HepG2 (cell line): Measurements from ENCODE around the gene ZNF341.

ENCODE experiments used
- DPF2 ChIP-seq: sonication (generic); formaldehyde crosslinking; IDR thresholded peaks from 2 replicates; pipeline ENCODE4 v1.4.0; 2020; ENCODE audit warnings: mild to moderate bottlenecking, low read depth, missing genetic modification reagents, borderline replicate concordance
- ETV6 ChIP-seq: sonication (generic); formaldehyde crosslinking; conservative IDR thresholded peaks from 2 replicates; pipeline ENCODE4 v1.4.0; 2020; ENCODE audit warnings: missing genetic modification reagents
- NFRKB ChIP-seq: fragments of 450-650 bp; IDR thresholded peaks from 2 replicates; pipeline ENCODE4 v1.6.1; 2017
- RNF2 ChIP-seq: fragments of 450-650 bp; conservative IDR thresholded peaks from 2 replicates; pipeline ENCODE4 v1.6.1; 2016; ENCODE audit warnings: low read depth
- TAF1 ChIP-seq: sonication (generic); formaldehyde crosslinking; IDR thresholded peaks from 2 replicates; pipeline ENCODE4 v1.4.0; 2020; ENCODE audit warnings: missing genetic modification reagents
- TARDBP ChIP-seq: sonication (generic); formaldehyde crosslinking; IDR thresholded peaks from 2 replicates; pipeline ENCODE4 v1.8.0; 2022; ENCODE audit warnings: mild to moderate bottlenecking, missing genetic modification reagents
- TF ChIP-seq, protein P1 (sequence below): sonication (generic); formaldehyde crosslinking; IDR thresholded peaks from 2 replicates; pipeline ENCODE4 v1.5.0; 2020; ENCODE audit warnings: missing genetic modification reagents
- TF ChIP-seq, protein P2 (sequence below), 2 experiments: fragments of 450-650 bp in 1 of 2; sonication (generic) in 1 of 2; formaldehyde crosslinking in 1 of 2; IDR thresholded peaks; 2 replicates each; pipeline versions ENCODE4 v1.6.1 to v1.8.0; 2016 to 2022; ENCODE audit warnings: antibody characterized with exemption in 1 of 2, mild to moderate bottlenecking in 1 of 2, missing genetic modification reagents in 1 of 2
- TF ChIP-seq, protein P3 (sequence below): fragments of 450-650 bp; IDR thresholded peaks from 2 replicates; pipeline ENCODE4 v1.6.1; 2016
- TF ChIP-seq, protein P4 (sequence below): sonication (generic); formaldehyde crosslinking; IDR thresholded peaks from 2 replicates; pipeline ENCODE4 v1.5.0; 2020; ENCODE audit warnings: mild to moderate bottlenecking, missing genetic modification reagents, moderate library complexity
- TF ChIP-seq, protein P5 (sequence below): sonication (generic); formaldehyde crosslinking; IDR thresholded peaks from 2 replicates; pipeline ENCODE4 v1.4.0; 2020; ENCODE audit warnings: mild to moderate bottlenecking, missing genetic modification reagents
- TF ChIP-seq, protein P6 (sequence below): sonication (generic); formaldehyde crosslinking; IDR thresholded peaks from 2 replicates; pipeline ENCODE4 v1.4.0; 2020; ENCODE audit warnings: mild to moderate bottlenecking, missing genetic modification reagents

DNA sequence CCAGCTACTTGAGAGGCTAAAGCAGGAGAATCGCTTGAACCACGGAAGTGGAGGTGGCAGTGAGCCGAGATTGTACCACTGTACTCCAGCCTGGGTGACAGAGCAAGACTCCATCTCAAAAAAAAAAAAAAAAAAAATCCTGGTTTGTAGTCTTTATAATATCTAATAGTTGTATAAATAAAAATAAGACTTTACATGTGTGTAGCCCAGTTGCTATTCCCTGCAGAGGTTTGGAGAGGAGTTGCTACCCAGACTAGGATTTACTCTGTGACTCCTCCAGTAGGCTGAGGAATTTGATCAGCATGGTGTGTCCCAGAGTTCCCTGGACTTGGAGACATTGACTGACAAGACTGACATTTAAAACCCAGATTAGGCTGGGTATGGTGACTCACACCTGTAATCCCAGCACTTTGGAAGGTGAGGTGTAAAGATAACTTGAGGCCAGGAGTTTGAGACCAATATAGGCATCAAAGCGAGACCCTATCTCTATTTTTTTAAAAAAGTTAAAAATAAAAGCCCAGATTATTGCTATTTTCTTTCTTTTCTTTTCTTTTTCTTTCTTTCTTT, 89.6 kb downstream of the ZNF341 start:
- TF ChIP-seq TARDBP (CRISPR knock-in tag) (no peak), RNF2 (no peak), ETV6 (CRISPR knock-in tag) (no peak), TAF1 (CRISPR knock-in tag) (no peak), DPF2 (no peak), NFRKB (no peak)
- TF ChIP-seq, protein P1, sequence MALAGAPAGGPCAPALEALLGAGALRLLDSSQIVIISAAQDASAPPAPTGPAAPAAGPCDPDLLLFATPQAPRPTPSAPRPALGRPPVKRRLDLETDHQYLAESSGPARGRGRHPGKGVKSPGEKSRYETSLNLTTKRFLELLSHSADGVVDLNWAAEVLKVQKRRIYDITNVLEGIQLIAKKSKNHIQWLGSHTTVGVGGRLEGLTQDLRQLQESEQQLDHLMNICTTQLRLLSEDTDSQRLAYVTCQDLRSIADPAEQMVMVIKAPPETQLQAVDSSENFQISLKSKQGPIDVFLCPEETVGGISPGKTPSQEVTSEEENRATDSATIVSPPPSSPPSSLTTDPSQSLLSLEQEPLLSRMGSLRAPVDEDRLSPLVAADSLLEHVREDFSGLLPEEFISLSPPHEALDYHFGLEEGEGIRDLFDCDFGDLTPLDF, result no peak
- TF ChIP-seq, protein P2, sequence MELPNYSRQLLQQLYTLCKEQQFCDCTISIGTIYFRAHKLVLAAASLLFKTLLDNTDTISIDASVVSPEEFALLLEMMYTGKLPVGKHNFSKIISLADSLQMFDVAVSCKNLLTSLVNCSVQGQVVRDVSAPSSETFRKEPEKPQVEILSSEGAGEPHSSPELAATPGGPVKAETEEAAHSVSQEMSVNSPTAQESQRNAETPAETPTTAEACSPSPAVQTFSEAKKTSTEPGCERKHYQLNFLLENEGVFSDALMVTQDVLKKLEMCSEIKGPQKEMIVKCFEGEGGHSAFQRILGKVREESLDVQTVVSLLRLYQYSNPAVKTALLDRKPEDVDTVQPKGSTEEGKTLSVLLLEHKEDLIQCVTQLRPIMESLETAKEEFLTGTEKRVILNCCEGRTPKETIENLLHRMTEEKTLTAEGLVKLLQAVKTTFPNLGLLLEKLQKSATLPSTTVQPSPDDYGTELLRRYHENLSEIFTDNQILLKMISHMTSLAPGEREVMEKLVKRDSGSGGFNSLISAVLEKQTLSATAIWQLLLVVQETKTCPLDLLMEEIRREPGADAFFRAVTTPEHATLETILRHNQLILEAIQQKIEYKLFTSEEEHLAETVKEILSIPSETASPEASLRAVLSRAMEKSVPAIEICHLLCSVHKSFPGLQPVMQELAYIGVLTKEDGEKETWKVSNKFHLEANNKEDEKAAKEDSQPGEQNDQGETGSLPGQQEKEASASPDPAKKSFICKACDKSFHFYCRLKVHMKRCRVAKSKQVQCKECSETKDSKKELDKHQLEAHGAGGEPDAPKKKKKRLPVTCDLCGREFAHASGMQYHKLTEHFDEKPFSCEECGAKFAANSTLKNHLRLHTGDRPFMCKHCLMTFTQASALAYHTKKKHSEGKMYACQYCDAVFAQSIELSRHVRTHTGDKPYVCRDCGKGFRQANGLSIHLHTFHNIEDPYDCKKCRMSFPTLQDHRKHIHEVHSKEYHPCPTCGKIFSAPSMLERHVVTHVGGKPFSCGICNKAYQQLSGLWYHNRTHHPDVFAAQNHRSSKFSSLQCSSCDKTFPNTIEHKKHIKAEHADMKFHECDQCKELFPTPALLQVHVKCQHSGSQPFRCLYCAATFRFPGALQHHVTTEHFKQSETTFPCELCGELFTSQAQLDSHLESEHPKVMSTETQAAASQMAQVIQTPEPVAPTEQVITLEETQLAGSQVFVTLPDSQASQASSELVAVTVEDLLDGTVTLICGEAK (IDR thresholded peaks at IDR 0.05), result no peak
- TF ChIP-seq, protein P2 (CRISPR knock-in tag; IDR thresholded peaks at IDR 0.05), result no peak
- TF ChIP-seq, protein P3, sequence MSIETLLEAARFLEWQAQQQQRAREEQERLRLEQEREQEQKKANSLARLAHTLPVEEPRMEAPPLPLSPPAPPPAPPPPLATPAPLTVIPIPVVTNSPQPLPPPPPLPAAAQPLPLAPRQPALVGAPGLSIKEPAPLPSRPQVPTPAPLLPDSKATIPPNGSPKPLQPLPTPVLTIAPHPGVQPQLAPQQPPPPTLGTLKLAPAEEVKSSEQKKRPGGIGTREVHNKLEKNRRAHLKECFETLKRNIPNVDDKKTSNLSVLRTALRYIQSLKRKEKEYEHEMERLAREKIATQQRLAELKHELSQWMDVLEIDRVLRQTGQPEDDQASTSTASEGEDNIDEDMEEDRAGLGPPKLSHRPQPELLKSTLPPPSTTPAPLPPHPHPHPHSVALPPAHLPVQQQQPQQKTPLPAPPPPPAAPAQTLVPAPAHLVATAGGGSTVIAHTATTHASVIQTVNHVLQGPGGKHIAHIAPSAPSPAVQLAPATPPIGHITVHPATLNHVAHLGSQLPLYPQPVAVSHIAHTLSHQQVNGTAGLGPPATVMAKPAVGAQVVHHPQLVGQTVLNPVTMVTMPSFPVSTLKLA, result no peak
- TF ChIP-seq, protein P4, sequence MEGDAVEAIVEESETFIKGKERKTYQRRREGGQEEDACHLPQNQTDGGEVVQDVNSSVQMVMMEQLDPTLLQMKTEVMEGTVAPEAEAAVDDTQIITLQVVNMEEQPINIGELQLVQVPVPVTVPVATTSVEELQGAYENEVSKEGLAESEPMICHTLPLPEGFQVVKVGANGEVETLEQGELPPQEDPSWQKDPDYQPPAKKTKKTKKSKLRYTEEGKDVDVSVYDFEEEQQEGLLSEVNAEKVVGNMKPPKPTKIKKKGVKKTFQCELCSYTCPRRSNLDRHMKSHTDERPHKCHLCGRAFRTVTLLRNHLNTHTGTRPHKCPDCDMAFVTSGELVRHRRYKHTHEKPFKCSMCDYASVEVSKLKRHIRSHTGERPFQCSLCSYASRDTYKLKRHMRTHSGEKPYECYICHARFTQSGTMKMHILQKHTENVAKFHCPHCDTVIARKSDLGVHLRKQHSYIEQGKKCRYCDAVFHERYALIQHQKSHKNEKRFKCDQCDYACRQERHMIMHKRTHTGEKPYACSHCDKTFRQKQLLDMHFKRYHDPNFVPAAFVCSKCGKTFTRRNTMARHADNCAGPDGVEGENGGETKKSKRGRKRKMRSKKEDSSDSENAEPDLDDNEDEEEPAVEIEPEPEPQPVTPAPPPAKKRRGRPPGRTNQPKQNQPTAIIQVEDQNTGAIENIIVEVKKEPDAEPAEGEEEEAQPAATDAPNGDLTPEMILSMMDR (CRISPR knock-in tag), result no peak
- TF ChIP-seq, protein P5, sequence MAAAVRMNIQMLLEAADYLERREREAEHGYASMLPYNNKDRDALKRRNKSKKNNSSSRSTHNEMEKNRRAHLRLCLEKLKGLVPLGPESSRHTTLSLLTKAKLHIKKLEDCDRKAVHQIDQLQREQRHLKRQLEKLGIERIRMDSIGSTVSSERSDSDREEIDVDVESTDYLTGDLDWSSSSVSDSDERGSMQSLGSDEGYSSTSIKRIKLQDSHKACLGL, result no peak
- TF ChIP-seq, protein P6, sequence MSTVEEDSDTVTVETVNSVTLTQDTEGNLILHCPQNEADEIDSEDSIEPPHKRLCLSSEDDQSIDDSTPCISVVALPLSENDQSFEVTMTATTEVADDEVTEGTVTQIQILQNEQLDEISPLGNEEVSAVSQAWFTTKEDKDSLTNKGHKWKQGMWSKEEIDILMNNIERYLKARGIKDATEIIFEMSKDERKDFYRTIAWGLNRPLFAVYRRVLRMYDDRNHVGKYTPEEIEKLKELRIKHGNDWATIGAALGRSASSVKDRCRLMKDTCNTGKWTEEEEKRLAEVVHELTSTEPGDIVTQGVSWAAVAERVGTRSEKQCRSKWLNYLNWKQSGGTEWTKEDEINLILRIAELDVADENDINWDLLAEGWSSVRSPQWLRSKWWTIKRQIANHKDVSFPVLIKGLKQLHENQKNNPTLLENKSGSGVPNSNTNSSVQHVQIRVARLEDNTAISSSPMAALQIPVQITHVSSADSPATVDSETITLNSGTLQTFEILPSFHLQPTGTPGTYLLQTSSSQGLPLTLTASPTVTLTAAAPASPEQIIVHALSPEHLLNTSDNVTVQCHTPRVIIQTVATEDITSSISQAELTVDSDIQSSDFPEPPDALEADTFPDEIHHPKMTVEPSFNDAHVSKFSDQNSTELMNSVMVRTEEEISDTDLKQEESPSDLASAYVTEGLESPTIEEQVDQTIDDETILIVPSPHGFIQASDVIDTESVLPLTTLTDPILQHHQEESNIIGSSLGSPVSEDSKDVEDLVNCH (CRISPR knock-in tag), result no peak
